Type B pancreatic cell (in vitro differentiated cells): ENCODE results near the gene JAK1. TPM values are rescaled to one million over a fixed set of nuclear protein-coding genes. Genes with fewer than 3 reads are reported as not detected.
A peak's percentile ranks its signal among the peaks of the same experiment; 100 is the strongest.

ENCODE experiments used
- DNase-seq: peaks from one replicate; pipeline ENCODE4 v3.0.0; 2021; ENCODE audit warnings: mixed read lengths; ENCODE audit not compliant: unreplicated experiment; ENCODE audit errors: extremely low spot score
- H3K27ac Mint-ChIP-seq: 2 replicates; pipeline ENCODE4 v1.8.0; 2021; ENCODE audit warnings: mild to moderate bottlenecking, mixed read lengths
- H3K27me3 Mint-ChIP-seq: 2 replicates; pipeline ENCODE4 v1.8.0; 2021; ENCODE audit warnings: mixed read lengths
- H3K36me3 Mint-ChIP-seq: 2 replicates; pipeline ENCODE4 v1.8.0; 2021; ENCODE audit warnings: mixed read lengths
- H3K4me1 Mint-ChIP-seq: one replicate; pipeline ENCODE4 v1.8.0; 2021; ENCODE audit warnings: mixed read lengths; ENCODE audit not compliant: unreplicated experiment
- H3K4me3 Mint-ChIP-seq: 2 replicates; pipeline ENCODE4 v1.8.0; 2021; ENCODE audit warnings: mild to moderate bottlenecking, mixed read lengths
- H3K9me3 Mint-ChIP-seq: 2 replicates; pipeline ENCODE4 v1.8.0; 2021; ENCODE audit warnings: mixed read lengths
- CTCF ChIP-seq: fragments of 200-600 bp; sonication (generic); conservative IDR thresholded peaks from 2 replicates; pipeline ENCODE4 v1.5.0; 2021; ENCODE audit warnings: antibody characterized with exemption, mild to moderate bottlenecking
- total RNA-seq: library from RNA; stranded (reverse); gene quantifications from 2 replicates; pipeline ENCODE4 v1.2.1, GENCODE V29; 2021; ENCODE audit warnings: low replicate concordance

Gene JAK1
- total RNA-seq, 1 donor from 2014 or later: 54.8 TPM

- Mint-ChIP-seq H3K27me3 (no peaks in the 10 kb centered on the region), H3K4me3 (no peak overlapping the region), H3K36me3 (peaks cover 50% of the 10 kb centered on the region), H3K9me3 (no peaks in the 10 kb centered on the region), H3K4me1 (peaks cover 10% of the 10 kb centered on the region), H3K27ac (no peak overlapping the region)
- no peak for DNase-seq
- TF ChIP-seq CTCF: no peak
Observed at GRCh38 chr1:64836802-64837201, 129.5 kb downstream of the JAK1 start.

GRCh38 chr1:64834734-64835133 is 131.6 kb downstream of the JAK1 start:
- Mint-ChIP-seq H3K9me3 (no peaks in the 10 kb centered on the region), H3K4me1 (peaks cover 5% of the 10 kb centered on the region), H3K27me3 (no peaks in the 10 kb centered on the region), H3K36me3 (peaks cover 44% of the 10 kb centered on the region), H3K4me3 (no peak overlapping the region), H3K27ac (no peak overlapping the region)
- no peak for DNase-seq
- TF ChIP-seq CTCF: no peak

GRCh38 chr1:64830030-64830651 is 136.2 kb downstream of the JAK1 start:
- no peak for DNase-seq
- Mint-ChIP-seq H3K4me1 (peaks cover 11% of the 10 kb centered on the region), H3K4me3 (no peak overlapping the region), H3K27ac (peak overlapping the region; percentile 7), H3K36me3 (peaks cover 21% of the 10 kb centered on the region), H3K9me3 (no peaks in the 10 kb centered on the region), H3K27me3 (no peaks in the 10 kb centered on the region)
- TF ChIP-seq CTCF: no peak

GRCh38 chr1:64829411-64830029 is 136.8 kb downstream of the JAK1 start:
- Mint-ChIP-seq H3K4me1 (peaks cover 11% of the 10 kb centered on the region), H3K9me3 (no peaks in the 10 kb centered on the region), H3K36me3 (peaks cover 21% of the 10 kb centered on the region), H3K27me3 (no peaks in the 10 kb centered on the region), H3K4me3 (no peak overlapping the region), H3K27ac (no peak overlapping the region)
- DNase-seq: no peak
- TF ChIP-seq CTCF: no peak

- Mint-ChIP-seq H3K27me3 (no peaks in the 10 kb centered on the region), H3K9me3 (no peaks in the 10 kb centered on the region), H3K36me3 (peaks cover 20% of the 10 kb centered on the region), H3K27ac (no peak overlapping the region), H3K4me3 (no peak overlapping the region), H3K4me1 (peaks cover 18% of the 10 kb centered on the region)
- no peak for TF ChIP-seq CTCF
- no peak for DNase-seq
Observed at GRCh38 chr1:64828829-64829228, 137.5 kb downstream of the JAK1 start.
